GM18505 (cell line): Measurements from ENCODE around the gene NRG2.

Source experiments
- ATAC-seq: cut with Tn5 transposase; IDR thresholded peaks from one replicate; pipeline ENCODE4 v1.9.1; 2021; ENCODE audit not compliant: unreplicated experiment
- POLR2A ChIP-seq: IDR thresholded peaks from 4 replicates; pipeline ENCODE4 v1.6.1; 2011; ENCODE audit warnings: borderline replicate concordance; ENCODE audit not compliant: insufficient read depth, insufficient read length; ENCODE audit errors: extremely low read depth

NRG2 gene

GRCh38 chr5:140042643-140043507, at the start of gene NRG2:
NRG2 (minus strand) TSS chr5:140043299.
- peak; percentile 63 for ATAC-seq
- TF ChIP-seq POLR2A: no peak

- TF ChIP-seq POLR2A: no peak
- no peak for ATAC-seq
These were observed 47.2 kb upstream of the NRG2 start for GRCh38 chr5:140090251-140090650.

- ATAC-seq: no peak
- TF ChIP-seq POLR2A: no peak
These were observed 41.4 kb upstream of the NRG2 start for GRCh38 chr5:140084541-140084940.

GRCh38 chr5:140083650-140084049, 40.6 kb upstream of the NRG2 start:
- ATAC-seq: no peak
- no peak for TF ChIP-seq POLR2A

GRCh38 chr5:140083120-140083519, 40.0 kb upstream of the NRG2 start:
- TF ChIP-seq POLR2A: no peak
- no peak for ATAC-seq

GRCh38 chr5:140076788-140077187, 33.7 kb upstream of the NRG2 start:
- TF ChIP-seq POLR2A: no peak
- no peak for ATAC-seq

- no peak for ATAC-seq
- no peak for TF ChIP-seq POLR2A
These were observed 33.0 kb upstream of the NRG2 start for GRCh38 chr5:140076142-140076541.

- TF ChIP-seq POLR2A: no peak
- no peak for ATAC-seq
These were observed 32.3 kb upstream of the NRG2 start for GRCh38 chr5:140075371-140075770.

GRCh38 chr5:140073296-140073695, 30.2 kb upstream of the NRG2 start:
- ATAC-seq: no peak
- no peak for TF ChIP-seq POLR2A

- no peak for ATAC-seq
- no peak for TF ChIP-seq POLR2A
These were observed 29.7 kb upstream of the NRG2 start for GRCh38 chr5:140072812-140073211.

- no peak for TF ChIP-seq POLR2A
- ATAC-seq: no peak
These were observed 17.7 kb upstream of the NRG2 start for GRCh38 chr5:140060816-140061215.

GRCh38 chr5:140058212-140058932, 15.3 kb upstream of the NRG2 start:
- no peak for ATAC-seq
- TF ChIP-seq POLR2A: no peak

- no peak for ATAC-seq
- TF ChIP-seq POLR2A: no peak
These were observed 13.8 kb upstream of the NRG2 start for GRCh38 chr5:140056880-140057279.

- no peak for TF ChIP-seq POLR2A
These were observed 12.1 kb upstream of the NRG2 start for GRCh38 chr5:140055152-140055551.

More at GRCh38 chr5:140055152-140055551, 12.1 kb upstream of the NRG2 start:
- ATAC-seq: no peak
